GM12878 (cell line): ENCODE measurements around the gene ZNF222. TPM values are rescaled to one million over a fixed set of nuclear protein-coding genes. Genes with fewer than 3 reads are reported as not detected.

Experiments
- ATF7 ChIP-seq: fragments of 450-650 bp; IDR thresholded peaks from 2 replicates; pipeline ENCODE4 v1.6.1; 2016; ENCODE audit warnings: low read depth, mild to moderate bottlenecking
- BHLHE40 ChIP-seq, 2 experiments: fragments of 450-650 bp in 1 of 2; IDR thresholded peaks; 2 replicates each; pipeline ENCODE4 v1.6.1; 2011 to 2017; ENCODE audit warnings: low read depth in 2 of 2, borderline replicate concordance in 1 of 2, improper control_type of control experiment in 1 of 2, low read length in 1 of 2, mild to moderate bottlenecking in 1 of 2
- BMI1 ChIP-seq: fragments of 450-650 bp; IDR thresholded peaks from 2 replicates; pipeline ENCODE4 v1.6.1; 2016; ENCODE audit warnings: mild to moderate bottlenecking, moderate library complexity, borderline replicate concordance
- CHD2 ChIP-seq: IDR thresholded peaks from 2 replicates; pipeline ENCODE4 v1.6.1; 2011; ENCODE audit warnings: low read depth, low read length, improper control_type of control experiment, borderline replicate concordance
- CUX1 ChIP-seq: IDR thresholded peaks from 2 replicates; pipeline ENCODE4 v1.6.1; 2012; ENCODE audit warnings: improper control_type of control experiment, low read depth, low read length; ENCODE audit not compliant: insufficient replicate concordance
- ELK1 ChIP-seq: IDR thresholded peaks from 2 replicates; pipeline ENCODE4 v1.6.1; 2012; ENCODE audit warnings: low read depth, low read length, improper control_type of control experiment
- GABPA ChIP-seq: IDR thresholded peaks from 2 replicates; pipeline ENCODE4 v1.6.1; 2014; ENCODE audit warnings: antibody characterized with exemption, low read depth, mild to moderate bottlenecking, inconsistent platforms
- HCFC1 ChIP-seq: fragments of 150-350 bp; IDR thresholded peaks from 2 replicates; pipeline ENCODE4 v1.6.1; 2014; ENCODE audit warnings: low read length
- IKZF1 ChIP-seq: fragments of 450-650 bp; conservative IDR thresholded peaks from 2 replicates; pipeline ENCODE4 v1.6.1; 2017; ENCODE audit warnings: antibody characterized with exemption, mild to moderate bottlenecking
- MEF2B ChIP-seq: fragments of 450-650 bp; IDR thresholded peaks from 2 replicates; pipeline ENCODE4 v1.6.1; 2018; ENCODE audit warnings: mild to moderate bottlenecking, moderate library complexity; ENCODE audit not compliant: partially characterized antibody, poor library complexity, severe bottlenecking
- MXI1 ChIP-seq: fragments of 150-350 bp; IDR thresholded peaks from 2 replicates; pipeline ENCODE4 v1.6.1; 2011; ENCODE audit warnings: low read depth, mild to moderate bottlenecking, inconsistent platforms, low read length, improper control_type of control experiment
- NBN ChIP-seq: fragments of 450-650 bp; IDR thresholded peaks from 2 replicates; pipeline ENCODE4 v1.6.1; 2016
- NFXL1 ChIP-seq: fragments of 450-650 bp; IDR thresholded peaks from 2 replicates; pipeline ENCODE4 v1.6.1; 2017; ENCODE audit warnings: antibody characterized with exemption, mild to moderate bottlenecking, borderline replicate concordance
- NR2F1 ChIP-seq: fragments of 450-650 bp; conservative IDR thresholded peaks from 2 replicates; pipeline ENCODE4 v1.6.1; 2017; ENCODE audit warnings: mild to moderate bottlenecking
- POLR2AphosphoS5 ChIP-seq: IDR thresholded peaks from 2 replicates; pipeline ENCODE4 v1.6.1; 2011; ENCODE audit warnings: mild to moderate bottlenecking, low read length, inconsistent platforms
- RAD51 ChIP-seq: fragments of 450-650 bp; IDR thresholded peaks from 2 replicates; pipeline ENCODE4 v1.6.1; 2016; ENCODE audit warnings: moderate library complexity, mild to moderate bottlenecking, inconsistent platforms
- SIX5 ChIP-seq: IDR thresholded peaks from 2 replicates; pipeline ENCODE4 v1.6.1; 2011; ENCODE audit warnings: mild to moderate bottlenecking, low read depth, low read length, moderate library complexity; ENCODE audit not compliant: severe bottlenecking
- SMAD1 ChIP-seq: fragments of 450-650 bp; IDR thresholded peaks from 2 replicates; pipeline ENCODE4 v1.6.1; 2018; ENCODE audit warnings: mild to moderate bottlenecking, low read depth; ENCODE audit not compliant: partially characterized antibody
- SPI1 ChIP-seq: IDR thresholded peaks from 2 replicates; pipeline ENCODE4 v1.6.1; 2011; ENCODE audit warnings: low read depth, mild to moderate bottlenecking, low read length, moderate library complexity, borderline replicate concordance; ENCODE audit not compliant: insufficient read depth
- YBX1 ChIP-seq: fragments of 450-650 bp; IDR thresholded peaks from 2 replicates; pipeline ENCODE4 v1.6.1; 2016; ENCODE audit warnings: antibody characterized with exemption
- ZBED1 ChIP-seq: IDR thresholded peaks from 2 replicates; pipeline ENCODE4 v1.6.1; 2016; ENCODE audit warnings: borderline replicate concordance
- polyA plus RNA-seq, 11 experiments: library from polyadenylated mRNA; depleted of rRNA in 4 of 11; unstranded in 6 of 11; stranded (reverse) in 5 of 11; fragments of >200 nt; fragmentation: Nextera tagmentation in 4 of 11; fragmentation: Illumina TruSeq in 1 of 11; extraction: Ambion mirVana in 4 of 11; extraction: Trizol in 1 of 11; gene quantifications; 1 replicate in 1 of 11; 2 replicates in 10 of 11; pipeline versions ENCODE4 v1.2.1 to v1.2.3, GENCODE V29; 2011 to 2016; ENCODE audit warnings: inconsistent platforms in 2 of 11, missing spikeins in 2 of 11, low read depth in 1 of 11
- total RNA-seq, 4 experiments: library from RNA; depleted of rRNA in 3 of 4; stranded (reverse); fragments of >200 nt in 3 of 4; fragmentation: Illumina TruSeq in 1 of 4; extraction: Trizol in 1 of 4; gene quantifications; 2 replicates each; pipeline versions ENCODE4 v1.2.1 to v1.2.3, GENCODE V29; 2013 to 2021
- TF ChIP-seq, protein P1 (sequence below): fragments of 150-350 bp; IDR thresholded peaks from 2 replicates; pipeline ENCODE4 v1.6.1; 2016; ENCODE audit warnings: low read depth, low read length

Gene ZNF222
- total and polyA plus RNA-seq, 10 of the 15 experiments (the other 5 are each of a cell fraction or from before 2014, with no cell fraction given), result 2.3 to 5.9 (median 4.2) TPM

DNA sequence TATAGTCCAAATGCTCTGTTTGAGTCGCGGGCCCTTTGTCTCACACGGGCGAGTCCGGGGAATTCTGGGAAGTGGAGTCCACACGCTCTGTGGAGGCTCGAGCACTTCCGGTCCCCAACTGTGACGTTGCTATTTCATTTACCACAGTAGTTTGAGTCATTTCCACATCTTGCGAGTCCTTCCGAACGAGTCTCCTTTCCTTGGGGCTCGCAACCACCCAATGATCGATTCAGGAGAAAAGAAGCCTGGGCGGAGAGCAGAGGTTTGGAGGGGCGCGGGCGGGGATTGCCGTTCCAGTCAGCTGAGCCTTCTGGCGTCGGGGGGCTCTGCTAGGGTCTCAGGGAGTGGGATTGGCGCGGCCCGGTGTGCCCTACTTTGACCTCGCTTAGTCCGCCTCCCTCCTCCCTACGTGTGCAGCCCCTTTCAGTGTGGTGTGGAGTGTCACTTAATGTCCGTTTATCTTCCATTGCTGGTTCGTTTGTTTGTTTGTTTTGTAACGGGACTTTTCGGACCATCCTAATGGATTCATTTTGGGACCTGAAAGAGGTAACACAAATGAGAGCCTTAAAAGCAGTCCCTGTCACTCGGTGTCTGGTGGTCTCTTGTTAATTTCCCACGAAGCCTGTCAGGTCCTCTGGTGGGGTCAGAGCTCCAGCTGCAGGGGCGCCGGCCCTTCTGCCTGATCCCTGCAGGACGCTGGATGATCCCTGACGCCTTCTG lies at the start of gene ZNF222 (continued):
- TF ChIP-seq CUX1 (no peak), IKZF1 (peak; percentile 67), SPI1 (peak; percentile 48; the same call in 1 of the 2 replicates), NFXL1 (no peak), RAD51 (no peak), ELK1 (peak; percentile 72; the same call in 1 of the 2 replicates), ZBED1 (no peak), NBN (peak; percentile 66), MXI1 (peak; percentile 41; the same call in 1 of the 2 replicates), MEF2B (no peak), GABPA (peak; percentile 87), YBX1 (no peak), CHD2 (peak; percentile 46; the same call in 1 of the 2 replicates), ATF7 (peak; percentile 64), BHLHE40 (IDR thresholded peaks at IDR 0.05; ENCODE audit: borderline replicate concordance in 1 of 2, low read depth in 2 of 2, low read length in 1 of 2) (peak; percentile 12 to 36; a peak in 1 of 4 replicates), SMAD1 (no peak), SIX5 (peak; percentile 75), NR2F1 (peak; percentile 67), POLR2AphosphoS5 (peak; percentile 53), BMI1 (no peak), HCFC1 (peak; percentile 87)
- TF ChIP-seq, protein P1, sequence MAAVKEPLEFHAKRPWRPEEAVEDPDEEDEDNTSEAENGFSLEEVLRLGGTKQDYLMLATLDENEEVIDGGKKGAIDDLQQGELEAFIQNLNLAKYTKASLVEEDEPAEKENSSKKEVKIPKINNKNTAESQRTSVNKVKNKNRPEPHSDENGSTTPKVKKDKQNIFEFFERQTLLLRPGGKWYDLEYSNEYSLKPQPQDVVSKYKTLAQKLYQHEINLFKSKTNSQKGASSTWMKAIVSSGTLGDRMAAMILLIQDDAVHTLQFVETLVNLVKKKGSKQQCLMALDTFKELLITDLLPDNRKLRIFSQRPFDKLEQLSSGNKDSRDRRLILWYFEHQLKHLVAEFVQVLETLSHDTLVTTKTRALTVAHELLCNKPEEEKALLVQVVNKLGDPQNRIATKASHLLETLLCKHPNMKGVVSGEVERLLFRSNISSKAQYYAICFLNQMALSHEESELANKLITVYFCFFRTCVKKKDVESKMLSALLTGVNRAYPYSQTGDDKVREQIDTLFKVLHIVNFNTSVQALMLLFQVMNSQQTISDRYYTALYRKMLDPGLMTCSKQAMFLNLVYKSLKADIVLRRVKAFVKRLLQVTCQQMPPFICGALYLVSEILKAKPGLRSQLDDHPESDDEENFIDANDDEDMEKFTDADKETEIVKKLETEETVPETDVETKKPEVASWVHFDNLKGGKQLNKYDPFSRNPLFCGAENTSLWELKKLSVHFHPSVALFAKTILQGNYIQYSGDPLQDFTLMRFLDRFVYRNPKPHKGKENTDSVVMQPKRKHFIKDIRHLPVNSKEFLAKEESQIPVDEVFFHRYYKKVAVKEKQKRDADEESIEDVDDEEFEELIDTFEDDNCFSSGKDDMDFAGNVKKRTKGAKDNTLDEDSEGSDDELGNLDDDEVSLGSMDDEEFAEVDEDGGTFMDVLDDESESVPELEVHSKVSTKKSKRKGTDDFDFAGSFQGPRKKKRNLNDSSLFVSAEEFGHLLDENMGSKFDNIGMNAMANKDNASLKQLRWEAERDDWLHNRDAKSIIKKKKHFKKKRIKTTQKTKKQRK, result no peak
